ENCODE data around the gene AKR1B1.

The AKR1B1 gene

GRCh38 chr7:134394056-134394455 is 64.8 kb downstream of the AKR1B1 start:
- Histone ChIP-seq H3K4ac (ENCODE audit: low read depth in 1 of 2, low read length in 2 of 2) (no peak overlapping the region), H2AK5ac (ENCODE audit: low read length, severe bottlenecking) (no peak overlapping the region), H3K79me1 (replicated peaks; ENCODE audit: low read length, poor library complexity, severe bottlenecking) (no peaks in the 10 kb centered on the region), H3K4me3 (ENCODE audit: insufficient read depth in 1 of 2, low read depth in 1 of 2, low read length in 2 of 2) (no peak overlapping the region), H3K18ac (ENCODE audit: low read depth in 1 of 2, low read length in 2 of 2) (no peak overlapping the region), H3K9ac (ENCODE audit: low read length) (no peak overlapping the region), H2BK120ac (ENCODE audit: low read depth, low read length) (no peak overlapping the region), H3K23ac (ENCODE audit: low read length in 2 of 2) (no peak overlapping the region), H2BK5ac (ENCODE audit: low read depth, low read length, poor library complexity, severe bottlenecking) (no peak overlapping the region), H3K4me1 (ENCODE audit: control insufficient read depth, insufficient read depth, low read depth, low read length) (no peaks in the 10 kb centered on the region), H3K27me3 (ENCODE audit: control insufficient read depth in 1 of 2, insufficient read depth in 1 of 2, low read length in 2 of 2) (peaks cover 3 to 8% of the 10 kb centered on the region in 2 experiments), H3K27ac (ENCODE audit: low read length, poor library complexity, severe bottlenecking) (no peak overlapping the region), H3K14ac (ENCODE audit: low read length in 2 of 2) (no peak overlapping the region), H3K9me3 (ENCODE audit: control insufficient read depth, low read length) (no peaks in the 10 kb centered on the region), H2AFZ (ENCODE audit: low read depth, low read length) (no peak overlapping the region), H4K91ac (ENCODE audit: low read length) (no peak overlapping the region), H2BK12ac (ENCODE audit: low read length in 2 of 2) (no peak overlapping the region), H4K8ac (ENCODE audit: low read length) (no peak overlapping the region), H3K4me2 (ENCODE audit: low read length, poor library complexity, severe bottlenecking) (no peak overlapping the region), H2BK15ac (ENCODE audit: low read depth, poor library complexity, severe bottlenecking) (no peak overlapping the region), H3K36me3 (ENCODE audit: control insufficient read depth in 1 of 2, insufficient read depth in 2 of 2, low read depth in 1 of 2, low read length in 2 of 2) (no peaks in the 10 kb centered on the region)
- DNase-seq, result no peak
- 68% methylated on average over 4 of the region's 5 CpGs for WGBS
